Nucleus accumbens (tissue), 56 donors: ENCODE results near the gene TSC22D1.

Experiments used
- DNase-seq, 56 donors: peaks; one replicate each; lab custom pipeline; 2025; lab: John Stamatoyannopoulos, UW

The TSC22D1 gene

GRCh38 chr13:44413095-44413494 is 163.0 kb downstream of the TSC22D1 start:
- DNase-seq = no peak

GRCh38 chr13:44412346-44412935 is 163.7 kb downstream of the TSC22D1 start:
- DNase-seq = no peak

- no peak for DNase-seq
Observed at GRCh38 chr13:44411841-44412240, 164.3 kb downstream of the TSC22D1 start.

GRCh38 chr13:44410328-44410859 is 165.7 kb downstream of the TSC22D1 start:
- no peak for DNase-seq

- no peak for DNase-seq
Observed at GRCh38 chr13:44409595-44409994, 166.5 kb downstream of the TSC22D1 start.

GRCh38 chr13:44407891-44408290 is 168.2 kb downstream of the TSC22D1 start:
- DNase-seq = no peak

GRCh38 chr13:44407379-44407778 is 168.8 kb downstream of the TSC22D1 start:
- DNase-seq = no peak

GRCh38 chr13:44406617-44407016 is 169.5 kb downstream of the TSC22D1 start:
- no peak for DNase-seq

GRCh38 chr13:44404261-44405132 is 171.6 kb downstream of the TSC22D1 start:
- peak in 2 of 56 donors; percentile 12 to 34 for DNase-seq

- peak in 2 of 56 donors; percentile 5 to 40 for DNase-seq
Observed at GRCh38 chr13:44403461-44404056, 172.6 kb downstream of the TSC22D1 start.

GRCh38 chr13:44402899-44403445 is 173.2 kb downstream of the TSC22D1 start:
- no peak for DNase-seq

- no peak for DNase-seq
Observed at GRCh38 chr13:44401577-44401976, 174.6 kb downstream of the TSC22D1 start.

- DNase-seq = no peak
Observed at GRCh38 chr13:44400736-44401135, 175.4 kb downstream of the TSC22D1 start.

- no peak for DNase-seq
Observed at GRCh38 chr13:44399074-44399473, 177.1 kb downstream of the TSC22D1 start.

- DNase-seq = no peak
Observed at GRCh38 chr13:44398606-44399005, 177.5 kb downstream of the TSC22D1 start.

GRCh38 chr13:44397766-44398223 is 178.3 kb downstream of the TSC22D1 start:
- no peak for DNase-seq

GRCh38 chr13:44396701-44397580 is 179.2 kb downstream of the TSC22D1 start:
- DNase-seq = peak in 1 of 56 donors; percentile 15

- no peak for DNase-seq
Observed at GRCh38 chr13:44395976-44396694, 180.0 kb downstream of the TSC22D1 start.

GRCh38 chr13:44394658-44395057 is 181.5 kb downstream of the TSC22D1 start:
- no peak for DNase-seq
